Neural cell (in vitro differentiated cells): ENCODE measurements around the gene RASL10A. TPM values are rescaled to one million over a fixed set of nuclear protein-coding genes. Genes with fewer than 3 reads are reported as not detected.

Experiments
- H2AFZ ChIP-seq: fragments of 200-600, 300-800 bp; sonication (generic), shearing (Covaris generic); 2 replicates; pipeline ENCODE4 v1.6.0; 2014; ENCODE audit warnings: low read depth, mild to moderate bottlenecking, antibody characterized with exemption, low read length, moderate library complexity
- H3F3A ChIP-seq: fragments of 200-600 bp; shearing (Covaris generic); 2 replicates; pipeline ENCODE4 v1.6.1; 2016; ENCODE audit warnings: mild to moderate bottlenecking, moderate library complexity, mixed read lengths, antibody characterized with exemption, low read length; ENCODE audit not compliant: insufficient read depth, poor library complexity, severe bottlenecking
- H3K27ac ChIP-seq: fragments of 200-600, 300-800 bp; sonication (generic), shearing (Covaris generic); 2 replicates; pipeline ENCODE4 v1.5.1; 2014; ENCODE audit warnings: mild to moderate bottlenecking, low read length, moderate library complexity
- H3K27me3 ChIP-seq: fragments of 300-800, 200-600 bp; sonication (generic), shearing (Covaris generic); 2 replicates; pipeline ENCODE4 v1.6.0; 2014; ENCODE audit warnings: mild to moderate bottlenecking, low read depth, low read length, moderate library complexity; ENCODE audit not compliant: insufficient read depth
- H3K36me3 ChIP-seq: fragments of 300-800, 200-600 bp; sonication (generic), shearing (Covaris generic); 2 replicates; pipeline ENCODE4 v1.5.1; 2014; ENCODE audit warnings: mild to moderate bottlenecking, antibody characterized with exemption, low read length, moderate library complexity; ENCODE audit not compliant: insufficient read depth
- H3K4me2 ChIP-seq: fragments of 300-800, 200-600 bp; sonication (generic), shearing (Covaris generic); 2 replicates; pipeline ENCODE4 v1.6.0; 2014; ENCODE audit warnings: mild to moderate bottlenecking, low read length
- H3K4me3 ChIP-seq: fragments of 300-800, 200-600 bp; sonication (generic), shearing (Covaris generic); 2 replicates; pipeline ENCODE4 v1.5.1; 2014; ENCODE audit warnings: mild to moderate bottlenecking, low read length, moderate library complexity
- H3K79me2 ChIP-seq: fragments of 200-600 bp; shearing (Covaris generic); replicated peaks from 2 replicates; pipeline ENCODE4 v1.6.0; 2014; ENCODE audit warnings: mild to moderate bottlenecking, low read length, moderate library complexity; ENCODE audit not compliant: insufficient read depth
- H3K9ac ChIP-seq: fragments of 300-800, 200-600 bp; sonication (generic), shearing (Covaris generic); 2 replicates; pipeline ENCODE4 v1.6.1; 2016; ENCODE audit warnings: mild to moderate bottlenecking, low read length, mixed read lengths
- H3K9me2 ChIP-seq: fragments of 200-600 bp; shearing (Covaris generic); 2 replicates; pipeline ENCODE4 v1.6.1; 2016; ENCODE audit warnings: mild to moderate bottlenecking, low read length, mixed read lengths; ENCODE audit not compliant: insufficient read depth
- H3K9me3 ChIP-seq: fragments of 200-600, 300-800 bp; sonication (generic), shearing (Covaris generic); 2 replicates; pipeline ENCODE4 v1.6.1; 2016; ENCODE audit warnings: mild to moderate bottlenecking, mixed run types, low read length, moderate library complexity, mixed read lengths
- H4K20me1 ChIP-seq: fragments of 200-600 bp; shearing (Covaris generic); 2 replicates; pipeline ENCODE4 v1.6.1; 2016; ENCODE audit warnings: mild to moderate bottlenecking, mixed run types; ENCODE audit not compliant: insufficient read depth
- CTCF ChIP-seq: fragments of 450-650 bp; IDR thresholded peaks from 2 replicates; pipeline ENCODE4 v1.5.1; 2014; ENCODE audit warnings: antibody characterized with exemption, mild to moderate bottlenecking, moderate library complexity; ENCODE audit not compliant: poor library complexity, severe bottlenecking
- EP300 ChIP-seq: fragments of 450-650 bp; conservative IDR thresholded peaks from 2 replicates; pipeline ENCODE4 v1.6.1; 2014; ENCODE audit warnings: antibody characterized with exemption, mild to moderate bottlenecking, moderate library complexity; ENCODE audit not compliant: poor library complexity, severe bottlenecking
- EZH2 ChIP-seq: fragments of 200-600, 300-800 bp; shearing (Covaris generic), sonication (generic); IDR thresholded peaks from 2 replicates; pipeline ENCODE4 v1.6.1; 2014; ENCODE audit warnings: antibody characterized with exemption, low read length, borderline replicate concordance, mild to moderate bottlenecking; ENCODE audit not compliant: insufficient read depth, poor library complexity, severe bottlenecking
- MXI1 ChIP-seq: fragments of 450-650 bp; conservative IDR thresholded peaks from 2 replicates; pipeline ENCODE4 v1.6.1; 2014; ENCODE audit warnings: antibody characterized with exemption, mild to moderate bottlenecking; ENCODE audit not compliant: poor library complexity, severe bottlenecking
- POLR2AphosphoS5 ChIP-seq: IDR thresholded peaks from 2 replicates; pipeline ENCODE4 v1.6.1; 2012
- RAD21 ChIP-seq: fragments of 450-650 bp; conservative IDR thresholded peaks from 2 replicates; pipeline ENCODE4 v1.6.1; 2014; ENCODE audit warnings: antibody characterized with exemption, mild to moderate bottlenecking, moderate library complexity
- REST ChIP-seq: IDR thresholded peaks from 2 replicates; pipeline ENCODE4 v1.6.1; 2012; ENCODE audit warnings: borderline replicate concordance
- SMC3 ChIP-seq: fragments of 450-650 bp; conservative IDR thresholded peaks from 2 replicates; pipeline ENCODE4 v1.6.1; 2014; ENCODE audit warnings: antibody characterized with exemption, mild to moderate bottlenecking, moderate library complexity; ENCODE audit not compliant: poor library complexity
- TAF1 ChIP-seq: IDR thresholded peaks from 2 replicates; pipeline ENCODE4 v1.6.1; 2012; ENCODE audit warnings: low read depth
- polyA plus RNA-seq: library from polyadenylated mRNA; depleted of rRNA; stranded (reverse); fragments of >200 nt; gene quantifications from 2 replicates; pipeline ENCODE4 v1.2.3, GENCODE V29; 2014

The RASL10A gene
- polyA plus RNA-seq, 1 donor from 2014 or later, result 3.0 TPM

GRCh38 chr22:29300807-29301601 is 14.5 kb downstream of the RASL10A start:
- Histone ChIP-seq H3K79me2 (no peaks in the 10 kb centered on the region), H3K27me3 (peaks cover 5% of the 10 kb centered on the region), H3K9ac (no peak overlapping the region), H3K4me2 (no peak overlapping the region), H3K36me3 (peaks cover 12% of the 10 kb centered on the region), H3K9me3 (no peaks in the 10 kb centered on the region), H2AFZ (no peak overlapping the region), H3F3A (no peaks in the 10 kb centered on the region), H3K9me2 (no peaks in the 10 kb centered on the region), H3K27ac (no peak overlapping the region), H3K4me3 (no peak overlapping the region), H4K20me1 (no peaks in the 10 kb centered on the region)
- no peak for TF ChIP-seq CTCF
- TF ChIP-seq MXI1, result no peak
- TF ChIP-seq POLR2AphosphoS5, result peak; percentile 9

GRCh38 chr22:29300467-29300806 is 15.1 kb downstream of the RASL10A start:
- Histone ChIP-seq H3K4me3 (no peak overlapping the region), H3K9me2 (no peaks in the 10 kb centered on the region), H3K27ac (no peak overlapping the region), H3K36me3 (peaks cover 17% of the 10 kb centered on the region), H4K20me1 (no peaks in the 10 kb centered on the region), H3K9me3 (no peaks in the 10 kb centered on the region), H2AFZ (no peak overlapping the region), H3K9ac (no peak overlapping the region), H3F3A (no peaks in the 10 kb centered on the region), H3K4me2 (no peak overlapping the region), H3K79me2 (no peaks in the 10 kb centered on the region), H3K27me3 (no peaks in the 10 kb centered on the region)
- TF ChIP-seq EP300 (no peak), REST (no peak), MXI1 (no peak), RAD21 (no peak), CTCF (no peak), SMC3 (no peak), TAF1 (no peak), EZH2 (no peak), POLR2AphosphoS5 (no peak)
